DOHH2 (cell line): Measurements from ENCODE around the gene ISG15.

Experiments
- H3F3A ChIP-seq: fragments of 200-600 bp; sonication (generic), shearing (Covaris generic); 2 replicates; pipeline ENCODE4 v1.6.0; 2016; ENCODE audit warnings: antibody characterized with exemption, mild to moderate bottlenecking; ENCODE audit not compliant: control insufficient read depth, insufficient read depth
- H3K27ac ChIP-seq: fragments of 200-600 bp; sonication (generic); 2 replicates; pipeline ENCODE4 v1.5.1; 2014; ENCODE audit warnings: low read depth, mild to moderate bottlenecking, low read length, moderate library complexity
- H3K27me3 ChIP-seq: fragments of 200-600 bp; sonication (generic); 2 replicates; pipeline ENCODE4 v1.6.1; 2014; ENCODE audit warnings: mild to moderate bottlenecking, low read length, mixed read lengths; ENCODE audit not compliant: control insufficient read depth
- H3K36me3 ChIP-seq: fragments of 200-600 bp; sonication (generic); 2 replicates; pipeline ENCODE4 v1.6.1; 2014; ENCODE audit warnings: mild to moderate bottlenecking, low read length, moderate library complexity, mixed read lengths; ENCODE audit not compliant: control insufficient read depth
- H3K4me1 ChIP-seq: fragments of 200-600 bp; sonication (generic); 2 replicates; pipeline ENCODE4 v1.6.1; 2014; ENCODE audit warnings: mild to moderate bottlenecking, low read length, mixed read lengths; ENCODE audit not compliant: control insufficient read depth
- H3K4me2 ChIP-seq: fragments of 200-600 bp; sonication (generic); 2 replicates; pipeline ENCODE4 v1.6.0; 2014; ENCODE audit warnings: mild to moderate bottlenecking, low read length, moderate library complexity
- H3K4me3 ChIP-seq: fragments of 200-600 bp; sonication (generic); 2 replicates; pipeline ENCODE4 v1.5.1; 2014; ENCODE audit warnings: mild to moderate bottlenecking, low read length, mixed read lengths
- H3K79me2 ChIP-seq: fragments of 200-600 bp; sonication (generic); 2 replicates; pipeline ENCODE4 v1.6.1; 2014; ENCODE audit warnings: mild to moderate bottlenecking, low read length, mixed read lengths; ENCODE audit not compliant: control insufficient read depth
- H3K9me2 ChIP-seq: fragments of 200-600 bp; sonication (generic); replicated peaks from 2 replicates; pipeline ENCODE4 v1.6.1; 2014; ENCODE audit warnings: mild to moderate bottlenecking, low read length, mixed read lengths; ENCODE audit not compliant: control insufficient read depth
- H3K9me3 ChIP-seq: fragments of 200-600 bp; sonication (generic); 2 replicates; pipeline ENCODE4 v1.6.1; 2014; ENCODE audit warnings: antibody characterized with exemption, low read length, mixed read lengths; ENCODE audit not compliant: control insufficient read depth, insufficient read depth
- H4K20me1 ChIP-seq: fragments of 200-600 bp; sonication (generic); 2 replicates; pipeline ENCODE4 v1.6.0; 2014; ENCODE audit warnings: low read depth, mild to moderate bottlenecking, antibody characterized with exemption, low read length, moderate library complexity; ENCODE audit not compliant: control insufficient read depth, insufficient read depth
- EZH2phosphoT487 ChIP-seq: fragments of 200-600 bp; sonication (generic); IDR thresholded peaks from 2 replicates; pipeline ENCODE4 v1.6.1; 2017; ENCODE audit warnings: borderline replicate concordance, mild to moderate bottlenecking, antibody characterized with exemption, low read length, moderate library complexity, mixed read lengths
- TF ChIP-seq, protein P1 (sequence below): fragments of 200-600 bp; sonication (generic); IDR thresholded peaks from one replicate; pipeline ENCODE4 v1.5.1; 2014; ENCODE audit warnings: antibody characterized with exemption, mild to moderate bottlenecking, low read depth, low read length; ENCODE audit not compliant: poor library complexity, severe bottlenecking

The ISG15 gene

DNA sequence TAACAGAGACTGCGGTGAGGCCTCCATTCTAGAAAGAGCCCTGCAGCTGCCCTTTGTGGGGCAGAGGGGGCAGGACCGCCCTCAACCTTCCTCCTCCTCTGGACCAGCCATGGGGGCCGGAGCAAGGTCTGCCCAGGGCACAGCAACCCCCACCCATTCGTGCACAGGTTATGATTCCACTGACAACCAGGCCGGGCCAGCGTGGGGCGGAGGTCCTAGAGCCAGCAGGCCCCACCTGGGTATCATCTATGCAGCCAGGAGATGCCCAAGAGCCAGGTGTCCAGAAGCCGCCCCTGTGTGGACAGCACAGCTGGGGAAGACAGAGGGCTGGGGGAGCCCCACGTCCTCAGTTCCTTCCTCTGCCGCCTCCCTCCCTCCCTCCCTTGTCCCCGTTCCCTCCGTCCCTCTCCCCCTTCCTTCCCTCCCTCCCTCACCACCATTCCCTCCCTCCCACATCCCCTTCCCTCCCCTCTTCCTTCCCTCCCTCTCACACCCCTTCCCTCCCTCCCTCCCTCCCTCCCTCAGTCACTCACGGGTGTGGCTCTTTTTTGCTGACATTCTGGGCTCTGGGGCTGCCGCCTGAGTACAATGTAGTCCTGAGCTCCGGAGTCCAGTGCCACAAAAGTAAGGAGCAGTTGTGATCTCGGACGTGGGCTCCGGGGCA, 48.5 kb downstream of the ISG15 start:
- Histone ChIP-seq H3K4me1 (peaks cover 25% of the 10 kb centered on the region), H3K79me2 (no peaks in the 10 kb centered on the region), H3K27ac (no peak overlapping the region), H3K4me3 (no peak overlapping the region), H3K9me2 (no peaks in the 10 kb centered on the region), H4K20me1 (no peaks in the 10 kb centered on the region), H3K9me3 (no peaks in the 10 kb centered on the region), H3K27me3 (peaks cover 60% of the 10 kb centered on the region), H3F3A (no peaks in the 10 kb centered on the region), H3K36me3 (no peaks in the 10 kb centered on the region), H3K4me2 (no peak overlapping the region)
- TF ChIP-seq EZH2phosphoT487: no peak
- TF ChIP-seq, protein P1, sequence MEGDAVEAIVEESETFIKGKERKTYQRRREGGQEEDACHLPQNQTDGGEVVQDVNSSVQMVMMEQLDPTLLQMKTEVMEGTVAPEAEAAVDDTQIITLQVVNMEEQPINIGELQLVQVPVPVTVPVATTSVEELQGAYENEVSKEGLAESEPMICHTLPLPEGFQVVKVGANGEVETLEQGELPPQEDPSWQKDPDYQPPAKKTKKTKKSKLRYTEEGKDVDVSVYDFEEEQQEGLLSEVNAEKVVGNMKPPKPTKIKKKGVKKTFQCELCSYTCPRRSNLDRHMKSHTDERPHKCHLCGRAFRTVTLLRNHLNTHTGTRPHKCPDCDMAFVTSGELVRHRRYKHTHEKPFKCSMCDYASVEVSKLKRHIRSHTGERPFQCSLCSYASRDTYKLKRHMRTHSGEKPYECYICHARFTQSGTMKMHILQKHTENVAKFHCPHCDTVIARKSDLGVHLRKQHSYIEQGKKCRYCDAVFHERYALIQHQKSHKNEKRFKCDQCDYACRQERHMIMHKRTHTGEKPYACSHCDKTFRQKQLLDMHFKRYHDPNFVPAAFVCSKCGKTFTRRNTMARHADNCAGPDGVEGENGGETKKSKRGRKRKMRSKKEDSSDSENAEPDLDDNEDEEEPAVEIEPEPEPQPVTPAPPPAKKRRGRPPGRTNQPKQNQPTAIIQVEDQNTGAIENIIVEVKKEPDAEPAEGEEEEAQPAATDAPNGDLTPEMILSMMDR: no peak

DNA sequence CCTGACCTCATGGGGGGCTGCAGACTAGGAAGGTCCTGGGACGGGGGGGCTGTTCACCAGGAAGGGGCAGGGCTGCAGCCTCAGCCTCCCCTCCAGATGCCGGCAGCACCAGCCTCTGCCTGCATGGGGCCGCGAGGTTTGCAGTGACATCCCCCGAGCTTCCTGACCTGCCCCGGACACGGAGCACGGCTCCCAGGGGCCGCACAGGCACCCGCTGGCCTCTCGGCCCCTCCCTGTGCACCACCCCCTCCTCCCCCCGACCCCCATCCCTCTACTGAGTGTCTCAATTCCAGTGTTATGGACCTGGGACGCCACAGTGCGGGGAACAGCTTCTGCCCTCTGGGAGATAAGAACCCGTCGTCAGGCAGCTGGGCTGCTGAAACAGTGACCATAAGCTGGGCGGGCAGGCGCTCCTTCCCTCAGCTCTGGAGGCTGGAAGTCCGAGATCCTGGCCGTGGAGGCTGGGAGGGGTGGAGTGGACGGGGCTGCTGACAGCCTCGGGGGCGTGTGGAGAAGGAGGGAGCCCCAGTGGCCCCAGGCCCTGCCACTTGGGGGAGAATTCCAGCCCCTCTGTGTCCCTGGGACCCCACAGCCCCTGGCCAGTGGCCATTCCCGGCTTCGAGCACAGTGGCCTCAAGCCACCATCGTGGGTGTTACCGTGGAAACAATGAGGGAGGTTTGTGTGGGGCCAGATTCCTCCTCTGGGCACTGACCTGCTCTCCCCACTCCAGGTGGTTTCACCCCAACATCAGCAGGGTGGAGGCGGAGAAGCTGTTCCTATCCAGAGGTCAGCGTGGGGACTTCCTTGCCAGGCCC, 49.3 kb downstream of the ISG15 start:
- H4K20me1 ChIP-seq: no peaks in the 10 kb centered on the region
- TF ChIP-seq, protein P1: no peak
- TF ChIP-seq EZH2phosphoT487: no peak
- H3F3A ChIP-seq: no peaks in the 10 kb centered on the region
- no peak overlapping the region for H3K4me3 ChIP-seq
- peaks cover 25% of the 10 kb centered on the region for H3K4me1 ChIP-seq
- H3K27me3 ChIP-seq: peaks cover 62% of the 10 kb centered on the region
- H3K4me2 ChIP-seq: no peak overlapping the region
- H3K27ac ChIP-seq: no peak overlapping the region
- H3K9me2 ChIP-seq: no peaks in the 10 kb centered on the region
- H3K9me3 ChIP-seq: no peaks in the 10 kb centered on the region
- no peaks in the 10 kb centered on the region for H3K36me3 ChIP-seq
- no peaks in the 10 kb centered on the region for H3K79me2 ChIP-seq

DNA sequence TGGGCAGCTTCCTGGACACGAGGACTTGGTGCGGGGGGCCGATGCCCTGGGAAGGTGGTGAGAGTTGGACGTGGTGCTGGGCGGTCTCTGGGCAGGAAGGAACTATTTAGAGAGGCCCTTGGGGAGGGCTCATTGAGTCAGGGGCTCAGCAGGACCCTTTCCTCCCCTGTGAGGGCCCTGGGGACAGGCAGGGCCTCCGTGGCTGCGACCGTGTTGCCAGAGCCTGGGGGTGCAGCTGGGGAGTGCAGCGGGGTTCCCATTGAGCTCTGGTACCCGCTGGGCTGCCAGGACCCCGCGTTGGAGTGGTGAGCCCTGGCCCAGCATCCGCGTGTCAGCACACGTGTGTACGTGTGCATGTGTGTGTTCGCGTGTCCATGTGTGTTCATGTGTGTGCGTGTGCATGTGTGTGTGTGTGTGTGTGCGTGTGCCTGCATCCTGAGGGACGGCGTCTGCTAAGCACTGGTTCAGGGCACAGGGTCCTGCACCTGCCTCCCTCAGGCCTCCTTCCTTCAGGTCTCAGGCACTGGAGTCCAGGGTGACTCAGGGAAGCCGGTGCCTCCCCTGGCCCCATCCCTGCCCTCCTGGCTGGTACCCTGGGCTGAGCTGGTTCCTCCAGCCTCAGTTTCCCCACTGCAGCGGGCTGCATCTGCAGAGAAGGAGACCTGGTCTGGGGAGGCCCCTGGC, 50.1 kb downstream of the ISG15 start:
- no peak overlapping the region for H3K4me3 ChIP-seq
- no peaks in the 10 kb centered on the region for H4K20me1 ChIP-seq
- no peaks in the 10 kb centered on the region for H3K36me3 ChIP-seq
- TF ChIP-seq EZH2phosphoT487: no peak
- TF ChIP-seq, protein P1: no peak
- H3K4me2 ChIP-seq: peak overlapping the region; percentile 14; the same call in 1 of the 2 replicates
- H3K9me2 ChIP-seq: no peaks in the 10 kb centered on the region
- peaks cover 29% of the 10 kb centered on the region for H3K4me1 ChIP-seq
- no peaks in the 10 kb centered on the region for H3F3A ChIP-seq
- H3K79me2 ChIP-seq: no peaks in the 10 kb centered on the region
- H3K27me3 ChIP-seq: peaks cover 61% of the 10 kb centered on the region
- no peaks in the 10 kb centered on the region for H3K9me3 ChIP-seq
- H3K27ac ChIP-seq: no peak overlapping the region
